Pancreas (tissue), 10 donors: ENCODE data around the gene SLC12A8. TPM values are rescaled to one million over a fixed set of nuclear protein-coding genes. Genes with fewer than 3 reads are reported as not detected.

Experiments used
- ATAC-seq, 4 donors: fragments of 200-7000 bp; cut with Tn5 transposase; one replicate each; pipeline versions ENCODE4 v1.8.0 to v1.9.1; 2020; ENCODE audit warnings: mild to moderate bottlenecking in 4 of 4, moderate library complexity in 4 of 4
- DNase-seq, 6 donors: peaks; one replicate each; pipeline ENCODE4 v3.0.0-alpha.2; 2020
- FAIRE-seq: peaks from 2 replicates; lab custom pipeline; 2012; peaks lifted over from hg19 to GRCh38; lab: Jason Lieb, UNC
- H3K27ac ChIP-seq, 4 donors: fragments of 200-600 bp; sonication (generic); 1 replicate in 3 of 4; 2 replicates in 1 of 4; pipeline versions ENCODE4 v1.5.0 to v1.8.0; 2020
- H3K27me3 ChIP-seq, 4 donors: fragments of 200-600 bp; one replicate each; pipeline ENCODE4 v1.8.0; 2021
- H3K36me3 ChIP-seq, 3 donors: fragments of 200-600 bp; sonication (generic) in 1 of 3; one replicate each; pipeline versions ENCODE4 v1.5.0 to v1.8.0; 2020 to 2021
- H3K4me1 ChIP-seq, 3 donors: fragments of 200-600 bp; one replicate each; pipeline ENCODE4 v1.8.0; 2021
- H3K4me3 ChIP-seq, 4 donors: fragments of 200-600 bp; sonication (generic) in 2 of 4; one replicate each; pipeline versions ENCODE4 v1.5.0 to v1.8.0; 2020 to 2021
- H3K9me3 ChIP-seq, 4 donors: fragments of 200-600 bp; one replicate each; pipeline ENCODE4 v1.8.0; 2021
- CTCF ChIP-seq, 4 donors: fragments of 200-600 bp; sonication (generic) in 3 of 4; IDR thresholded peaks; one replicate each; pipeline versions ENCODE4 v1.5.0 to v1.8.0; 2021; ENCODE audit warnings: antibody characterized with exemption in 4 of 4
- WGBS, 2 donors: extraction: QIAGEN DNeasy Blood & Tissue Kit; methylation state at CpG; one replicate each; pipeline ENCODE4 v1.1.7; 2013; 5-methylcytosine and 5-hydroxymethylcytosine counted together
- intact Hi-C, 3 donors: fragments of 100-400 bp; cut with DNase I; formaldehyde crosslinking; loops; one replicate each; pipeline versions ENCODE4 v1.11.1 to v1.14.2; 2022
- polyA plus RNA-seq, 2 donors: library from polyadenylated mRNA; stranded (reverse); fragments of 200-250 nt; gene quantifications; one replicate each; pipeline ENCODE4 v1.2.3, GENCODE V29; 2013
- total RNA-seq, 6 donors: library from RNA; stranded (reverse); fragmentation: NEBNext Ultra II Directional in 4 of 6; extraction: Animal tissue kit (Norgen Biotek cat#: 25700) in 4 of 6; gene quantifications; one replicate each; pipeline versions ENCODE4 v1.2.1 to v1.2.4, GENCODE V29; 2021 to 2023
- donor health status: healthy with polysubstance abuse.
- donor health status: DM: no; HTN: no; CAD: no; lungs with moderate emphysema.
- donor health status: DM: no; HTN: no; CAD: no.
- donor health status: control.
- donor health status: control.
- donor health status: Bipolar disorder and iron deficiency.
- donor health status: DM: yes; HTN: yes; CAD: no.
- donor health status: DM: no; HTN: no; CAD: no.
- donor health status: DM: no; HTN: no; CAD: no.
- donor health status: DM: yes; HTN: yes; CAD: no.

The SLC12A8 gene
- total and polyA plus RNA-seq, 8 donors = 6.6 to 16.2 (median 12.5) TPM

- Histone ChIP-seq H3K4me1 (peaks cover 7 to 17% (median 13%) of the 10 kb centered on the region in 3 donors), H3K36me3 (no peaks in the 10 kb centered on the region), H3K27me3 (no peaks in the 10 kb centered on the region), H3K27ac (peak overlapping the region in 2 of 4 donors; percentile 37 to 68), H3K9me3 (no peaks in the 10 kb centered on the region), H3K4me3 (peak overlapping the region in 1 of 4 donors; percentile 9)
- 27 to 42% methylated on average over 6 of the region's 6 CpGs for WGBS, 2 donors
- intact Hi-C loops = no loop called here
- DNase-seq (no peak), FAIRE-seq (no peak), ATAC-seq (peak in 2 of 4 donors; percentile 13 to 23)
- no peak for TF ChIP-seq CTCF (IDR thresholded peaks at IDR 0.05)
These were observed 5.6 kb downstream of the SLC12A8 start for GRCh38 chr3:125206934-125207333.

GRCh38 chr3:125203731-125204130 lies 8.8 kb downstream of the SLC12A8 start:
- Histone ChIP-seq H3K36me3 (no peaks in the 10 kb centered on the region), H3K4me1 (peaks cover 7 to 22% (median 13%) of the 10 kb centered on the region in 3 donors), H3K27me3 (no peaks in the 10 kb centered on the region), H3K27ac (no peak overlapping the region), H3K9me3 (no peaks in the 10 kb centered on the region), H3K4me3 (no peak overlapping the region)
- intact Hi-C loops = no loop called here
- FAIRE-seq = no peak
- no peak for TF ChIP-seq CTCF (IDR thresholded peaks at IDR 0.05)
- no peak for ATAC-seq
- no peak for DNase-seq

- Histone ChIP-seq H3K27ac (no peak overlapping the region), H3K4me3 (no peak overlapping the region), H3K4me1 (peaks cover 0 to 14% (median 1%) of the 10 kb centered on the region in 3 donors), H3K9me3 (no peaks in the 10 kb centered on the region), H3K27me3 (no peaks in the 10 kb centered on the region), H3K36me3 (no peaks in the 10 kb centered on the region)
- DNase-seq (no peak), FAIRE-seq (no peak), ATAC-seq (peak in 1 of 4 donors; percentile 36)
- intact Hi-C loops = no loop called here
- no peak for TF ChIP-seq CTCF (IDR thresholded peaks at IDR 0.05)
- 88 to 92% methylated on average over 4 of the region's 4 CpGs for WGBS, 2 donors
These were observed 10.4 kb downstream of the SLC12A8 start for GRCh38 chr3:125202197-125202596.

GRCh38 chr3:125200731-125201139 lies 11.8 kb downstream of the SLC12A8 start:
- FAIRE-seq (no peak), ATAC-seq (peak in 2 of 4 donors; percentile 62 to 93)

More at GRCh38 chr3:125200731-125201139, 11.8 kb downstream of the SLC12A8 start:
- Histone ChIP-seq H3K4me3 (no peak overlapping the region), H3K4me1 (peaks cover 0 to 5% (median 0%) of the 10 kb centered on the region in 3 donors), H3K9me3 (no peaks in the 10 kb centered on the region), H3K27me3 (no peaks in the 10 kb centered on the region), H3K27ac (peak overlapping the region in 1 of 4 donors; percentile 38), H3K36me3 (no peaks in the 10 kb centered on the region)
- intact Hi-C loops = no loop called here
- no peak for DNase-seq
- WGBS, 2 donors = 65 to 74% methylated on average over 6 of the region's 6 CpGs
- no peak for TF ChIP-seq CTCF (IDR thresholded peaks at IDR 0.05)
